NCI-H187 (cell line): ENCODE results near the gene MYL1.

Source experiments
- DNase-seq, 2 experiments: peaks; one replicate each; lab custom pipeline; 2025; lab: John Stamatoyannopoulos, UW

Gene MYL1

GRCh38 chr2:210267698-210268097 lies 47.3 kb downstream of the MYL1 start:
- DNase-seq: no peak

GRCh38 chr2:210264282-210264681 lies 50.7 kb downstream of the MYL1 start:
- no peak for DNase-seq

- no peak for DNase-seq
Observed at GRCh38 chr2:210263841-210264240, 51.1 kb downstream of the MYL1 start.

GRCh38 chr2:210262036-210262435 lies 52.9 kb downstream of the MYL1 start:
- no peak for DNase-seq

GRCh38 chr2:210259687-210260086 lies 55.3 kb downstream of the MYL1 start:
- no peak for DNase-seq

DNA sequence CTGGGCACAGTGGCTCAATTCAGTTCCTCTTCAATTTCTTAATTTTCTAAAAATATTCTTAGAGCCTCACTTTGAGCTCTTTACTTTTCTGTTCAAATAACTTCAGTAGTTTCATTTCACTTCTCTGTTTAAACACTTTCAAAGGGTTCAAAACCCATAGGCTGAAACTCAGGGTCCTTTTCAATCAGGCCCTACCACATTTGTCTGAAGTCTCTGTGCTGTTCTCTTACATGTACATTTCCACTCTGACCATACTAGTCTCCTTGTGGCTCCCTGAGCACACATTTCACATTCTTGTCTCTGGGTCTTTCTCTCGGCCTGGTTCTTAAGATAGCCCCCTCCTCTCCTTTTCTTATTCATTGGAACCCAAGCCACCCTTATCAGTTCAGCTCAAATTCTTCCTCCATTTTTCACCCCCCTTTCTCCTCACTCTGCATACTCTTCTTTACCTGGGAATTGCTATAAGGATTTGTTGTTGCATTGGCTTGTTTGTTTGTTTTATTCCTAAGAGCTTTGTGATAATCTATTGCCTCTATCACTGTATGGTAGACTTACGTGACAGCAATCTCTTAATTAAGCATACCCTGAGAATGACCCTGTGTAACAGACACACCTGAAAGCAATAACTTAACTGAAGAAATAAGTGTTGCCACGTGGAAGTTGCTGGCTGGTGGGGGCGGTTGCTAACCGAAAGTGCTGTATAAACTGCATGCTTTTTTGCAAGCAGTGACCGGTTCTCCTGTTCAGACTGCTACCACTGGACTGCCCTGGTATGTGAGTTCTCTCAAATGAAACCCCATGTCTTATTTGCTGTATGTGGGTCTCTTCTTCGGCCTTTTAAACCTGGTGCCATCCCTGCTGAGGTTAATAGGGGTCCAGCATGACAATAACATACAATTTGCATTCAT lies 62.0 kb downstream of the MYL1 start:
- DNase-seq: no peak

DNA sequence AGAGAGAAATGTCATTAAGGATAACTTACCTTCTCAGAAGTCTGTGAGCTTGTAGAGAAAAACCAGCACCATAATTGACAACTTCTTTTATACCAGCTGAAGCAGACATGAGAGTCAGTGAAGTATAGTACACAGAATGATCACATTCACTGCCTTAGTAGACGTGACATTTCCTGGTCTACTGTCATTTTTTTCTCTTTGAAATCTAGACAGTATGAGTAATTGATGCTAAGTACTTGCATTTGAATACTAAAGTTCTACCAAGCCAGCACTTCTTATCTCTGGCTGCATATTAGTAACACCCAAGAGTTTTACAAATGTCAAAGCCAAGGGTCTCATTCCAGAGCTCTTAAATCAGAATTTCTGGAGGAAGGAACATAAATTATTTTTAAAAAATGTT lies 64.4 kb downstream of the MYL1 start:
- no peak for DNase-seq
